Central memory CD4-positive, alpha-beta T cell (primary cell): ENCODE measurements around the gene SORL1-AS1.

Experiments
- DNase-seq: peaks from one replicate; pipeline ENCODE4 v3.0.0; 2022

The SORL1-AS1 gene

DNA sequence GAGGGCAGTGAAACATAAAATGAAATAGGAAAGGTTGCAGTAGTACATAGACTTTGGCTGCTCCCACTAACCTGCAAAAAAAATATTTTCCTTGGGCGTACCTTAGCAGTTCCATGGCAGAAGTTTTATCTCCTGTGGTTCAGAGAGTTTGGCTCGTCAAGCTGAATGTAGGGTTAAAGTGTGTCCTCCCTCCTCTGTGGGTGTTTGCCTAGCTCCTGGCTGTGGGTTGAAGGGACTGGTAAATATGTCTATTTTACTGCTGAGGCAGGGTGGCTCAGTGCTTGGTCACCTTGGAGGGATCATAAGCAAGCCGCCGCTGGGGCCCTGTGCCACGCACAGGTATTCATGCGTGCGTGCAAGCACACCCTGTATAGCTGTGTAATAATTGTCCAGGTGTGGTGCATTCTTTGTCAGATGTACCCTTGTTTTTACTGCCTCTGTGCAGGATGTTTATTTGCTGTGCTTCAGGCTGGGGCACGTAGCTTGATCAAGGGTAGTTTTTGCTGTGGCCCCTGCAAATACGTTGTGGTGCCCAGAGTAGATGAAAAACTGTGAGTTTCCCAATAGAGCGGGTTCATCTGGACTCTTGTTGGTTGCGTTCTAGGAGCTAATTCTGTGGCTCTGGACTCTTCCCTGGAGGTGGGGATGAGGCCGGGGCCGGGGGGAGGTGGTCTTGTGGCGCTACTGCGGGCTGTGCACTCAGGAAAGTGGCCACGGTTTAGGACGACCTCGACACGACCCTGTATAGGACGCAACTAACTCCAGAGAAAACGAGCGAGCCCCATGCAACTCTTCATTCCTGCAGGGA is 1.4 kb downstream of the SORL1-AS1 start:
- DNase-seq, result no peak

DNA sequence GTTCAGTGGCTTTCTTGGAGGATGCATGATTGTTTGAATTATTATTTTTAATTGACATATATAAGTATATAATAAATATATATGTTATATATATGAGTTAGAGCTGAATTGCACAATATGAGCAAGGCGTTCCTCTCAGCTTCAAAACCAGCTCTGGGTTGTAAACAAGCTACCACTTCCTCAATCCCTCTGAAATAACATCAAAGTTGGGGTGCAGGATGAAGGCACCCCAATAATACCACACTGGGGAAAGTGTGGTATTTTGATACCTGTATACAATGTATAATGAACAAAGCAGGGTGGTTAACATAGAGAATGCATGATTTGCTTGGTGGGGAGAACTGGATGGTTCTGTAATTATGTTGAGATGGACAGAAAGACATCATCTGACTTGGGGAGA is 2.4 kb downstream of the SORL1-AS1 start:
- peak; percentile 46 for DNase-seq

DNA sequence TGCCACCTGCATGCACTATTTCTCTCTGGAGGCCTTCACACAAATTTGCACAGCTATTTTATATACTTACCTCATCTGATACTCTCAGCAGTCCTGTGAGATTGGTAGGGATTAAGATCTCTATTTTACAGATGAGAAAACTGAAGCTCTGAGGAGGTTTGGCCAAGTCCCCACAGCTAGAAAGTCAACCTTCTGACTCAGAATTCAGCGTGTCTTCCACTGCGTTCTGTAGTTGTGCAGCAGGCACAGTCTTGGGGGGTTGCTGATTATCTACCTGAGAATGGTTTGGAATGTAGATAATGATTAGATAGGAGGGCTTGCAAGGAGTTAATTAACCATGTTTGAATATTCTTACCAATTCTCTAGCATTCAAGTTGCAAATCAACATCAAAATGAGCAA is 3.1 kb downstream of the SORL1-AS1 start:
- DNase-seq, result no peak

DNA sequence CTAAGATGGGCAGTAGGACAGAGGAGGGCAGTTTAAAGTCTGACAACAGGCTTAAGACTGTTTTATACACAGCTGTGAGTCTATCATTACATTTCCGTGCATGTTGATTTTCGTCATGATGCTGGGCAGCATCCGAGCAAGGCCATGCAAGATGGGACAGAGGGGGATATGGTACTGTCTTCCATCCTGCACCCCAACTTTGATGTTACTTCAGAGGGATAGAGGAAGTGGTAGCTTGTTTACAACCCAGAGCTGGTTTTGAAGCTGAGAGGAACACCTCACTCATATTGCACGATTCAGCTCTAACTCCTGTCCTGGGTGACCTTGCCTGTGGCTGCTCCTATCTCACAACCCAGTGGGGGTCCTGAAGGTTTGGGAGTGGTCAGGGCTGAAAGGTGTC is 3.6 kb downstream of the SORL1-AS1 start:
- peak; percentile 60 for DNase-seq

DNA sequence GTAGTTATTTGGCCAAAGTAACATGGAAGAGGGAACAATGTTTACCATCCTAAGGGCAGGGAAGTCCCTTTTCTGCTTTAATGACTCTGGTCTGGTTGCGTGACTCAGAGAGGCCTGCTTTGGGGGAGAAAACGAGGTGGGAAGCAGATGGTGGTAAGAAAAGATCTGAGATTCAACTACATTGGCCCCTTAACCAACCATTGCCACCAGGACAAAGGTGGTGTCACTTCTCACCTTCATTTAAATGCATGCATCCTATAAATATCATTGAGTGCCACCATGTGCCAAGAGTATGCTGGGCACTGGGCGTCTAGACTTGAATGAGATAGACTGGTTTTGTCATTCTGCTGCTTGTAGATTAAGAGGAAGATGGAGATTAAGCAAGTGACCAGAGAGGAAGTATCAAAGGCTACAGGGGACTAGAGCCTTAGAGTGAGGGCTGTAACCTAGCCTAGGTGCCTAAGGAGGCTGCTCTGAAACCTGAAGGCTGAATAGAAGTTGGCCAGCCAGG is 4.3 kb downstream of the SORL1-AS1 start:
- no peak for DNase-seq

DNA sequence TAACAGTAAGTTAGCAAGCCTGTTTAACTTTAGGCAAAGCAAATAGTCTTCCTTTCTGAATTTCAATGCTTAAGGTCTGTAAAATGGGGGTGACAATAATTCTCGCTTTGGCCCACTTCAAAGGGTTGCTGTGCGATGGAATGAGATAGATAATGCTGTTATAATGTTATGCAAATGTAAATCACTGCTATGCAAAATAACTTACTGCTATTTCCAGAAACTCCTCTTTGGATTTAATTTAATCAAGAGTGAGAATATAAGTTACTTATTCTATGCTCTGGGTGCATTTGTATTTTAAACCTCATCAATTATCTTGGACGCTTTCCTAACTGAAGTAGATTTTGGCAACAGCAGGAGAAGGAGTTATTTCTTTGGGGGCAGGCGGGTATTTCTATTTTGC is 4.8 kb downstream of the SORL1-AS1 start:
- DNase-seq, result no peak

DNA sequence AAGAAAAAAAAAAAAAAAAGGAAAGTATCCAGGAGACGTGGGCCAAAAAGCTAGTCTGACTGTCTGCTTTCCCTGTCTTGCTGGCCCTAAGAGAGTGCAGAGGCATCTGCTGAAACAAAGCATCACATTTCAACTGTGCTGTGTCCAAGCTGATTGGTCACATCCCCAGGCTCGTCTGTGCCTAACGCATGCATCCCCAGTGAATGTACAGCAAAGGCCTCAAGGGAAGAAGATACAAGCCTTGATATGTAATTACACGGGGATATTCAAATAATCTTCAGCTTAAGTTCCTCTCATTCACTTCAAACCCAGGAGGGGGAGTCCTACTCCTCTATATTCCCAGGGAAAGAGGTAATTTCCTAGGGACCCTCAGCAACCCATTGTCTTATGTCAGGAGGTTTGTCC is 6.0 kb downstream of the SORL1-AS1 start:
- no peak for DNase-seq

DNA sequence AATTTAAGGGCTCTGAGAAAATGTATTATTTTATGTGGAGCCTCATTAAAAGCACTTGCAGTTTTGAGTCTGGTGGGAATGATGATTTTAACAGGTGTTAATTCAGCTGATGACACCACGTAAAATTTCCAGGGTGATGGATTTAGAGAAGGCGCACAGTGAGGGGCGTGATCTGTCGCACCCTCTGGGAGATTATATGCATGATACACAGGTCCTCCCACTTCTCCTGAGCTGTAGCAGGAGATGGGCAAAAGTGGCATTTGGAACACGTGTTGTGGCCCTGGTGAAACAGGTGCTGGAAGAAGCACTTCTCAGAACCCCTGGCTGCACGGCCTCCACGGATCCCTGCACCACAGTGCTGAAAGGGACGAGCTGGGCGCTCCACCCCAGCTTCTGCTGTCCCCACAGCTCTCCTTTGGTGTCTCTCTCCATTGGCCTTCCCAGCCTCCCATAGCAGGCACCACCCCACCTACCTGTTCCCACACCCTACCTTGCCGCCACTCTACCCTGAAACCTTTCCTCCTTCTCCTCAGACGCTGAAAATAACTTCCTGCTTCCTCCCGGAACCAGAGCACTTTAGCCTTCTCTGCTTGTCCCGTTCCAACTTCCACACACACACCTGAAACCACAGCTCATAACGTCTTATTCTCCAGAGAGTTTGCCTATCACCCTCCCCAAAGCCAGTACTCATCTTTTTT is 7.5 kb downstream of the SORL1-AS1 start:
- DNase-seq, result no peak

DNA sequence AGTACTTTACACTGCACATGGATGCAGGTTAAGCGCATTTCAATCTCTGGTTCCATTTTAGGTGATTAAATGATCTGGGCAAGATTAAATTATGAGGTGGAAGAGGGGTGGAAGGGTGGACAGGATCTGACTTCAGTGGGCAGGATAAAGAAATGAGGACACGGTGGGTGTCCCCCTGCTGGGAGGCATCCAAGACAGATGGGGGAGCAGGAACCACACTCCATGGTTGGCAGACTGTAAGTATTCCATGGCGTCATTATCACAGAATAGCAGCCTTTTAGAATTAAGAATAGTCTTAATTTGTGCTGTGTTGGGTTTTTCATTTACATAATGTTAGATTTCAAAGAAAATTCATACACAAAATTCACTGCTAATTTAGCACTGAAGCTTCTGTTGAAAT is 8.2 kb downstream of the SORL1-AS1 start:
- DNase-seq, result no peak

DNA sequence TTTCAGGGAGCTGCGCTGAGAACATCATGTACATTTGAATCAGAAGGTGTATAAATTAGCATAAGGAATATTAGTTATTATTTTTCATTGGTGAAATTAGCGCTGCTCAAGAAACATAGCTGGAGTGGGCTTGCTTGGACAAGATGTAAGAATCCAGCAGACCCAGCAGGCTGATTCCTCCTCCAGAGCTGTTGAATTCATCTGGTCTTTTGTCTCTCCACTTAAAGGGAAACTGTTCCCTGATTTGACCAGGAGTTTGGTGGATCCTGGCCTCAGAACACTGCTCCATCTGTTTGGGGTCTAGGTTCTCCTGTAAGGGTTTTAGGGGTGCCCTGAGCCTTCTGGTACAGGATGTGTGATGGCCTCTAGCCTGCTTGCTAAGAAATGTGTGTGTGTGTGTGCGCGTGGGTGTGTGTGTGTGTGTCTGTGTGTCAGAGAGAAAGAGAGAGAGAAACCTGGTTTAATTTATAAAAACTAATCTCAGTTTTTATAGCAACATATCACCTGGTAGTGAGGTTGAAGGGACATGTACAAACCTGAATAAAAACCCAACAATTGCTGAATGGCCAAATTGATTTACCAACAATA is 9.0 kb downstream of the SORL1-AS1 start:
- no peak for DNase-seq

DNA sequence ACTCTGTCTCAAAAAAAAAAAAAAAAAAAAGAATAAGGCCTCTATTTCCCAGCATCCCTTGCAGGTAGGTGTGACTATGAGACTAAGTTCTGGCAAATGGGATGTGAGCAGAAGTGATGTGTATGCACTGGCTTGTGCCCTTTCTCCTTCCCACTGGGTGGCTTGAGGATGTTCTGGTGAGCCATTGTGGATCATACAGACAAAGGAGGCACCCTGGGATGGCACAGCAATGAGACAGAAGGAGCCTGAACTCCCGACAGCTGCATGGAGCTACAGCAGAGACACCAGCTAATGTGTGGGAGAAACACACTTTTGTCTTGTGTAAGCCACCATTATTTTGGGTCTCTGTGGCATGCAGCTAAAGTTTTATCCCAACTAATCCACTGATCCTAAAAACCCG is 11.2 kb downstream of the SORL1-AS1 start:
- DNase-seq, result no peak

DNA sequence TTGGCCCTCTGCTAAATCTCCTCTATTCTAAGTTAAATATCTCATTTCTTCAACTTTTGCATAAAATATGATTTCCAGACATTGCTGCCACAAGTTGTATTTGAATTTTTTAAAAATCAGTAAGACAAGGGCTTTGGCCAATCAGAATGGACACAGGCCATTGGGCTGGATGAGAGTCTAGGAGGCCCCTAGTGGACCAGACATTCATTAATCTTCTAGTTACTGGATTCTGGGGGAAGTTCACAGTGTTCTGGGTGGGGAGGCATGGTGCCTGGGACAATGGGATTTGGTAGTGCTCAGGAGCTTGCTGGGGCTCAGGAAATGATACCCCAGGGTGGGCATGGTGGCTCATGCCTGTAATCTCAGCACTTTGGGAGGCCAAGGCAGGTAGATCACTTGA is 13.0 kb downstream of the SORL1-AS1 start:
- no peak for DNase-seq

DNA sequence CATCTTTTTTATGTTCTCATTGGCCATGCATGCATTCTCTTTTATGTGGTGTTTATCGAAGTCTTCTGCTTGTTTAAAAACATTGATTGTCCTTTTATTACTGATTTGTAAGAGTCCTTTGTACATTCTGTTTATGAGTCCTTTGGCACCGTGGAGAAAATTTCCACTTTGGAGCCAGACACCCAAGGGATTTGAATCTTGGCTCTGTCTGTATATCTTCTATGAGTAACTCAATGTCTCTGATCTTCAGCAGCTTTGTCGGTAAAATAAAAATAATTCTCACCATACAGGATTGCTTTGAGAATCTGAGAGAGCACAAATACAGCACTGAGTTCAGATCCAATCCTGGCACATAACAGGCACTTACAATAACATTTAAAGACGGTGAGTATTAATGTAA is 13.4 kb downstream of the SORL1-AS1 start:
- DNase-seq, result no peak

DNA sequence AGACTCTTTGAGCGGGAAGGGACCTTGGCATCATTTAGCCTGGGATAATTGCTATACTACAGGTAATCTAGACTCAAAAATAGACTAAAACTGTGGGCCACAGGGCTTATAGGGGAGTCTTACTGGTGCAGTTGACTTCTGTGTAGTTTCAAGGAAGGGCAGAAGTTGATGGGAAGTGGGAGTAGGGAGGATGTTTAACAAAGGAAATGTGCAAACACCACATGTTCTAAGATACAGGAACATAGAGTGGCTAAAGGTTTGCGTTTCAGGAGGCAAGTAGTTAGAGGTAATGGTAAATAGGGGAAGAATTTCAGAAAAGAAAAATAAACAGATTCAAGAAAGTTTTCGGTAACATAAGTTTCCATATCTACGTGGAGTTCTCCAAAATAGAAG is 15.1 kb downstream of the SORL1-AS1 start:
- no peak for DNase-seq

DNA sequence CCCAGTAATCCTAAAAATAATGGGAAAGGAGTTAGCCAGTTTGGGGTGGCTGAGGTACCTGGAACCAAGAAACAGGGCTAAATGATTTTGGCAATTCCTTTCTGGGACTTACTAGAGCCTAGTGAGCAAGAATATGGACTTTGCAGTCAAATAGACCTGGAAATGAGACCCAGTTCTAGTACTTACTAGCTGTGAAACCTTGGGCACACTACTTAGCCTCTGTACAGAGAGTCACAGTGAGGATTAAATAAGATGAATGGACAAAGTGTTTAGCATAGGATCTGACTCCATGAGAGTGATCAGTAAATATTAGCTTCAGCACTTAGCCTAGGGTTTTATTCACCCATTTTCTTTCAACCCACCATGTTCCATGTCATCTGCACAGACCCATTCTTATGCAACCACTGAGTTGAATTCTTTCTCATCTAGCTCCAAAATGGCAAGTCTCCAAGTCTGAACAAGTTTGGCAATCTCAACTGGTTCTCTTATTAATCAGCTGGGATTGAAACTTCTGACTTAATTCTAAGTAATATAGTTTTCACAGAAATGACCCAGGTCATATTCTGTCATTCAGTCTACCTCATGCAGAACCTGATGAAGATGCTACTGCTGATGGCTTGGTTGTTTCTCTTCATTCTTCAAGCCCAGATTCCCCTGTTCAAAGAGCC is 15.6 kb downstream of the SORL1-AS1 start:
- no peak for DNase-seq

DNA sequence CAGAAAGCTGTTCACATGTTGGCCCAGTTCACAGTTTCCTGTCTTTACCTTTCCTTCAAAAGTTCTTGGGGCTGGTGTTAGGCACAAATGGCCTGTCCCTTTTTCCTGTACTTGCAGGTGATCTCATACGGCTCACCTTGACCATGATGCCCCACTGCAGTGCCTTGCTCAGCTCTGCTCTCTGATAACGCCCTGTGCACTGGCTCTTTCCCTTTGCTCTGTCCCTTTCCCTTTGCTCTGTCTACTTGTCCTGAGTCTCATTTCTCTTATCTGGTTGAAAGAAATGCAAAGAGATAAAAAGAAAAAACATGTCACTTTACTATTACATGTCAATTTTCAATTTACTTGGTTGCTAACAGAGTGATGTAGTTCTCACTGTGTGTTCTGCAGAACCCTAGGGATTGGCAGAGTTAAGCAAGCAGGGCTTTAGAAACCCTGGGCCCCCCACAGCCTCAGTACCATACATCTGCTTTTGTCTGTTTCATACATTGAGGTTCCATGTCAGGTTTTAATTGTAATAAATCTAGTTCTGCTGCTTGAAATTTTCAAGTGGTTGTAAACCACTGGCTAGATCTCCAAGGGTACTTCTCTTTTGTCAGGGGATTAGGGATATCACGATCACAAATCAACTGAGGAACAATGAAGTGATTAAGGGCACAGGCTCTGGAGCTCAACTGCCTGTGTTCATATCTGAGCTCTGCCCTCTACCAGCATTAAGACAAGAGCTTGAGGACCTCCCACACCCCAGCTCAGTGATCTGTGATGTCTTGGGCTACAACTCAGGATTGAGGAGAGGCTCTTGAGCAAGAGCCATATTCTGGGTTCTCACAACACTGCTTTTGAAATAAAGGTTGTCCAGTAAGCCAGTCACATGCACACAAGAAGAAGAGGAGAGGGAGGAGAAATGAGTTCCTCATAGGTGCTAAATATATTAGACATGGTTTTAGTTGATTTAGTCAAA is 16.9 kb downstream of the SORL1-AS1 start:
- no peak for DNase-seq

DNA sequence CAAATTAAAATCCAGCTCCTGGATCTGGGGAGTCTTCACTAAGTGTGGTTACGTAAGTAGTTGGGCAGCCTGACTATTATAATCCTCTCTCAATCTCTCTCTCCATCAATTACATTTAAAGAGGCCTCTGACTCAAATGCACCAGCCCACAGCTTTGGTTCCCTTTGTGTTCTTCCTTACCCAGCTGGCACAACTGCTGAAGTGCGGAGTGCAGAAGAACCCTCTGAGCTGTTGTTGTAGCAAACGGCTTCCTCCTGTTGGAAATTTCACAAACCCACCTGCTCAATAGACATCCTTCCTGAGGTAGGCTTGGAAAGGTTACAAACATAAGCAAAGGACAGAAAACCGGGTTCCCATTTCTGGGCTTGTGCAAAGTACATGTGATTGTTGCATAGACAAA is 17.6 kb downstream of the SORL1-AS1 start:
- DNase-seq, result no peak

DNA sequence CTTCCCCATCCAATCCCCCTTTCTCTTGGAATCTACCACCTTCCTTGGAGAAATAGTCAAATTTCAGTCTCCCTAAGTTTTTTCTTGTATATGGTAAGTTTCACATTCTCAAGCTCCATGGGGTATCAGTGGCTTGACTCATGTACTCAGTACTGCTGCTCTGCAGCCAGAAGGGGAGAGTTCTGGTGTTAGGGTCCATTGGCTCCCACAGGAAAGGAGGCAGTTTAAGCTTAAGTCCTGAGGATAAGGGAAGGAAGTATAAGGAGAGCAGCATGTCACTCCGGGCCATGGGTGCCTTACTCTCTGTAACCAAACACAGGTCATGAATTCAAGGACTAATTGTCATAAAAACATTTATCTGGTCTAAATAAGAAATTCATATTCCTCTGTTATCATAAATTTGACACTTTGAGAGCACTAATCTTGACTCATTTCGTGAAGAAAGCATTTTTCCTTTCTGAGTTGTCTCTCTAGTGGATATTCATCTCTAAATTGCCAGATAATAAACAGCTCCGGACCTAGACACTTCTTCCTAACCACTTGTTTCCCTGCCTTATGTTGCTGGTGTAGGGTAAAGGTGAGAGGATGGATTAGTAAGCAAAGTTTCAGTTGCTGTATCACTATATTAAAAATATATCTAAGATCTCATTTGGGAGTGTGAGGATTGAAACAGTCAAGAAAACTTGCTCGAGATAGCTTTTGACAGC is 20.8 kb downstream of the SORL1-AS1 start:
- DNase-seq, result no peak

DNA sequence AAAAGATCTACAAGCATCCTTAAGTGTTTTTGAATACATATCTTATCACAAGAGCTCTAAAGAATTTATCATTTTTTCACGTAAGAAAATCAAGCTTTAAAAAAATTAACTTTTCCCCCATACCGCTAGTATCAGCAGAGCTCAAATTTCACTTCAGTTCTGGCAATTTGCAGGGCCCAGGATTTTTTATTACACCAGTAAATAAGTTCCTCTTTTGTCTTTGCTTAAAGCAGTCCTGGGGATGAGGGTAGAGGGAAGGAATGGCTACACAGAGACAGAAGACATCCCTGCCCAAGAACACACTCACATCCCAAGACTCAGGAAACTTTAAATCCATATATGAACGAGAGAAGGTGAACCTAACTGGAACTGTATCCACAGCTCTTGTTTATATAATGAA is 23.2 kb downstream of the SORL1-AS1 start:
- DNase-seq, result no peak

DNA sequence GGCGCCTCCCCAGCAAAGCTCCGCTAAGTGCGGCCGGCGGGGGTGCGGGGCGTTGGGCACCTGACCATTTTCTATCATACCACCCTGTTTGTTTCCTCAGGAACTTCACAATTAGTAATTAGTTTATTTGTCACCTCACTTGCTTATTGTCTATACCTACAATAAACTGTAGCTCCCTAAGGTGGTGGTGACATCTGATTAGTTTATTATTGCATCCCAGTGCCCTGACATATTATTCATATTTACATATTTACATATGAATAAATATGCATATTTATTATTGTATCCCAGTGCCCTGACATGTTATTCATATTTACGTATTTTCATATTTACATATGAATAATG is 25.4 kb downstream of the SORL1-AS1 start:
- DNase-seq, result no peak
